ENCODE data around the gene GTF2F2.

DNA sequence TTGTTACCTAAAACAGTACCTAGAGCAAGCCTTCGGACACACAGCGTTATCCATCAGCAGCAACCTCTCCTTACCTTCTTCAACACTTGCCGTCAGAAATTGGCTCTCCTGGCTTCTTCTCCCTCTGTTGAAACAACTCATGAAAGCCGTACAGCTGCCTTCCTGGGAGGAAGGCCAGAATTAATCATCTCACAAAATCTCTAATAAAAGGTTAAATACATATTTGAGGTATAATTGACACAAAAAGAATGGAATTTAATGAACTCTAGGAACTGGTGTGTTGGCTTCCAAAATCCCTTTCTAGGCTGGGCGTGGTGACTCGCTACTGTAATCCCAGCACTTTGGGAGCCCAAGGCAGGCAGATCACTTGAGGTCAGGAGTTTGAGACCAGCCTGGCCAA, 37.3 kb upstream of the GTF2F2 start:
- TF ChIP-seq, protein P1, sequence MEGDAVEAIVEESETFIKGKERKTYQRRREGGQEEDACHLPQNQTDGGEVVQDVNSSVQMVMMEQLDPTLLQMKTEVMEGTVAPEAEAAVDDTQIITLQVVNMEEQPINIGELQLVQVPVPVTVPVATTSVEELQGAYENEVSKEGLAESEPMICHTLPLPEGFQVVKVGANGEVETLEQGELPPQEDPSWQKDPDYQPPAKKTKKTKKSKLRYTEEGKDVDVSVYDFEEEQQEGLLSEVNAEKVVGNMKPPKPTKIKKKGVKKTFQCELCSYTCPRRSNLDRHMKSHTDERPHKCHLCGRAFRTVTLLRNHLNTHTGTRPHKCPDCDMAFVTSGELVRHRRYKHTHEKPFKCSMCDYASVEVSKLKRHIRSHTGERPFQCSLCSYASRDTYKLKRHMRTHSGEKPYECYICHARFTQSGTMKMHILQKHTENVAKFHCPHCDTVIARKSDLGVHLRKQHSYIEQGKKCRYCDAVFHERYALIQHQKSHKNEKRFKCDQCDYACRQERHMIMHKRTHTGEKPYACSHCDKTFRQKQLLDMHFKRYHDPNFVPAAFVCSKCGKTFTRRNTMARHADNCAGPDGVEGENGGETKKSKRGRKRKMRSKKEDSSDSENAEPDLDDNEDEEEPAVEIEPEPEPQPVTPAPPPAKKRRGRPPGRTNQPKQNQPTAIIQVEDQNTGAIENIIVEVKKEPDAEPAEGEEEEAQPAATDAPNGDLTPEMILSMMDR (IDR thresholded peaks at IDR 0.05; ENCODE audit: low read depth, low read length), result no peak
- no peak for TF ChIP-seq EZH2phosphoT487 (IDR thresholded peaks at IDR 0.05; ENCODE audit: low read depth)
